Ishikawa (cell line): ENCODE data around the gene WASF1.

Experiments used
- CEBPB ChIP-seq: IDR thresholded peaks from 2 replicates; pipeline ENCODE4 v1.6.1; 2012
- CREB1 ChIP-seq: IDR thresholded peaks from 2 replicates; pipeline ENCODE4 v1.6.1; 2012; ENCODE audit warnings: low read depth
- EGR1 ChIP-seq: IDR thresholded peaks from 2 replicates; pipeline ENCODE4 v1.6.1; 2012
- EP300 ChIP-seq: IDR thresholded peaks from 2 replicates; pipeline ENCODE4 v1.6.1; 2012; ENCODE audit warnings: borderline replicate concordance
- FOXM1 ChIP-seq: IDR thresholded peaks from 2 replicates; pipeline ENCODE4 v1.6.1; 2012; ENCODE audit warnings: low read depth, borderline replicate concordance
- MAX ChIP-seq: IDR thresholded peaks from 2 replicates; pipeline ENCODE4 v1.6.1; 2012
- NFIC ChIP-seq: IDR thresholded peaks from 2 replicates; pipeline ENCODE4 v1.6.1; 2012
- RAD21 ChIP-seq: IDR thresholded peaks from 2 replicates; pipeline ENCODE4 v1.6.1; 2012; ENCODE audit warnings: low read depth
- TAF1 ChIP-seq: IDR thresholded peaks from 2 replicates; pipeline ENCODE4 v1.6.1; 2012; ENCODE audit warnings: low read depth, mild to moderate bottlenecking
- TEAD4 ChIP-seq: IDR thresholded peaks from 2 replicates; pipeline ENCODE4 v1.6.1; 2012
- YY1 ChIP-seq: IDR thresholded peaks from 2 replicates; pipeline ENCODE4 v1.6.1; 2012; ENCODE audit warnings: low read depth
- TF ChIP-seq, protein P1 (sequence below): IDR thresholded peaks from 2 replicates; pipeline ENCODE4 v1.6.1; 2012; ENCODE audit warnings: low read depth, mild to moderate bottlenecking

DNA sequence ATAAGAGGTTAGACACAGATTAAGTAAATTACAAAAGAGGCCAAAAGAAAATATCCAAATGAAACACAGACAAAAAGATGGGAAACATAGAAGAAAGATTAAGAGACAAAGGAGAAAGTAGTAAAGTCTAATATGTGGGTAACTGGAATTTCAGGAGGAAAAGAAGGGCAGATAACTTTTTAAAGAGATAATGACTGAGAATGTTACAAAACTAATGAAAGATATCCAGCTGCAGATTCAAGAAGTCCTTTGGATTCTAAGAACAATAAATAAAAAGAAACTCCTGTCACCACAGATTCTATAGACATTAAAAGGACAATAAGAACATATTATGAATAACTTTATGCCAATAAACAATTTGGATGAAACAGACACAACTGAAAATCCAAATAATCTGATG, 90.1 kb downstream of the WASF1 start:
- no peak for TF ChIP-seq TAF1
- TF ChIP-seq, protein P1, sequence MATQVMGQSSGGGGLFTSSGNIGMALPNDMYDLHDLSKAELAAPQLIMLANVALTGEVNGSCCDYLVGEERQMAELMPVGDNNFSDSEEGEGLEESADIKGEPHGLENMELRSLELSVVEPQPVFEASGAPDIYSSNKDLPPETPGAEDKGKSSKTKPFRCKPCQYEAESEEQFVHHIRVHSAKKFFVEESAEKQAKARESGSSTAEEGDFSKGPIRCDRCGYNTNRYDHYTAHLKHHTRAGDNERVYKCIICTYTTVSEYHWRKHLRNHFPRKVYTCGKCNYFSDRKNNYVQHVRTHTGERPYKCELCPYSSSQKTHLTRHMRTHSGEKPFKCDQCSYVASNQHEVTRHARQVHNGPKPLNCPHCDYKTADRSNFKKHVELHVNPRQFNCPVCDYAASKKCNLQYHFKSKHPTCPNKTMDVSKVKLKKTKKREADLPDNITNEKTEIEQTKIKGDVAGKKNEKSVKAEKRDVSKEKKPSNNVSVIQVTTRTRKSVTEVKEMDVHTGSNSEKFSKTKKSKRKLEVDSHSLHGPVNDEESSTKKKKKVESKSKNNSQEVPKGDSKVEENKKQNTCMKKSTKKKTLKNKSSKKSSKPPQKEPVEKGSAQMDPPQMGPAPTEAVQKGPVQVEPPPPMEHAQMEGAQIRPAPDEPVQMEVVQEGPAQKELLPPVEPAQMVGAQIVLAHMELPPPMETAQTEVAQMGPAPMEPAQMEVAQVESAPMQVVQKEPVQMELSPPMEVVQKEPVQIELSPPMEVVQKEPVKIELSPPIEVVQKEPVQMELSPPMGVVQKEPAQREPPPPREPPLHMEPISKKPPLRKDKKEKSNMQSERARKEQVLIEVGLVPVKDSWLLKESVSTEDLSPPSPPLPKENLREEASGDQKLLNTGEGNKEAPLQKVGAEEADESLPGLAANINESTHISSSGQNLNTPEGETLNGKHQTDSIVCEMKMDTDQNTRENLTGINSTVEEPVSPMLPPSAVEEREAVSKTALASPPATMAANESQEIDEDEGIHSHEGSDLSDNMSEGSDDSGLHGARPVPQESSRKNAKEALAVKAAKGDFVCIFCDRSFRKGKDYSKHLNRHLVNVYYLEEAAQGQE, result no peak
- TF ChIP-seq CEBPB, result no peak
- TF ChIP-seq EP300, result no peak
- TF ChIP-seq MAX, result no peak
- no peak for TF ChIP-seq EGR1
- TF ChIP-seq YY1, result no peak
- TF ChIP-seq NFIC, result no peak
- TF ChIP-seq FOXM1, result no peak
- no peak for TF ChIP-seq RAD21
- TF ChIP-seq TEAD4, result no peak
- no peak for TF ChIP-seq CREB1
